ENCODE data around the gene SLC26A1.

GRCh38 chr4:1032861-1033260 is 39.7 kb upstream of the SLC26A1 start:
- TF ChIP-seq POLR2A (IDR thresholded peaks at IDR 0.05) (no peak), CTCF (IDR thresholded peaks at IDR 0.05) (no peak)

Measured in lower leg skin (tissue), 3 donors.